Testis (tissue), 3 donors: ENCODE measurements around the gene SYN1. TPM values are rescaled to one million over a fixed set of nuclear protein-coding genes. Genes with fewer than 3 reads are reported as not detected.

Source experiments
- DNase-seq: peaks from one replicate; pipeline ENCODE4 v3.0.0-alpha.2; 2019
- H3K27ac ChIP-seq, 2 donors: fragments of 200-600 bp; sonication (generic); one replicate each; pipeline ENCODE4 v1.5.1; 2019
- H3K27me3 ChIP-seq: fragments of 200-600 bp; sonication (generic); one replicate; pipeline ENCODE4 v1.5.1; 2019
- H3K36me3 ChIP-seq: fragments of 200-600 bp; sonication (generic); one replicate; pipeline ENCODE4 v1.5.1; 2017; ENCODE audit warnings: low read depth; ENCODE audit errors: missing control alignments
- H3K4me1 ChIP-seq: fragments of 200-600 bp; sonication (generic); one replicate; pipeline ENCODE4 v1.5.1; 2019
- H3K4me3 ChIP-seq, 2 donors: fragments of 200-600 bp; sonication (generic); one replicate each; pipeline ENCODE4 v1.5.1; 2017 to 2019
- H3K9me3 ChIP-seq: fragments of 200-600 bp; sonication (generic); one replicate; pipeline ENCODE4 v1.5.1; 2017
- POLR2A ChIP-seq: fragments of 450-650 bp; IDR thresholded peaks from one replicate; pipeline ENCODE4 v1.6.1; 2017; ENCODE audit warnings: antibody characterized with exemption, mild to moderate bottlenecking, moderate library complexity
- WGBS, 2 donors: methylation state at CpG; one replicate each; pipeline ENCODE4 v1.1.5; 2018; 5-methylcytosine and 5-hydroxymethylcytosine counted together
- intact Hi-C: fragments of 100-400 bp; cut with DNase I; formaldehyde crosslinking; loops from one replicate; pipeline ENCODE4 v1.15.1; 2023; ENCODE audit warnings: low total_unique reads
- polyA plus RNA-seq: library from polyadenylated mRNA; stranded (reverse); fragments of 350-450 nt; fragmentation: Illumina TruSeq; extraction: RNeasy Lipid Tissue Mini Kit (QIAGEN cat#74804); gene quantifications from one replicate; pipeline ENCODE4 v1.2.3, GENCODE V29; 2014; ENCODE audit warnings: low read depth, low replicate concordance; ENCODE audit not compliant: insufficient read depth
- total RNA-seq, 2 donors: library from RNA; depleted of rRNA; stranded (reverse); fragments of >200 nt; gene quantifications; one replicate each; pipeline ENCODE4 v1.2.3, GENCODE V29; 2016
- TF ChIP-seq, protein P1 (sequence below), 3 experiments: fragments of 450-650 bp in 2 of 3; fragments of 200-600 bp in 1 of 3; sonication (generic) in 1 of 3; IDR thresholded peaks; one replicate each; pipeline ENCODE4 v1.5.1; 2016 to 2019; ENCODE audit warnings: antibody characterized with exemption in 3 of 3, mild to moderate bottlenecking in 2 of 3, moderate library complexity in 1 of 3

SYN1 gene
- total and polyA plus RNA-seq, 3 donors from 2014 or later = 2.8 to 3.5 (median 3.4) TPM

- intact Hi-C loops = no loop called here
- 42% methylated on average over 9 of the region's 9 CpGs; no CpG with 5 or more reads in 1 of the 2 donors for WGBS, 2 donors
- TF ChIP-seq POLR2A = no peak
- TF ChIP-seq, protein P1, sequence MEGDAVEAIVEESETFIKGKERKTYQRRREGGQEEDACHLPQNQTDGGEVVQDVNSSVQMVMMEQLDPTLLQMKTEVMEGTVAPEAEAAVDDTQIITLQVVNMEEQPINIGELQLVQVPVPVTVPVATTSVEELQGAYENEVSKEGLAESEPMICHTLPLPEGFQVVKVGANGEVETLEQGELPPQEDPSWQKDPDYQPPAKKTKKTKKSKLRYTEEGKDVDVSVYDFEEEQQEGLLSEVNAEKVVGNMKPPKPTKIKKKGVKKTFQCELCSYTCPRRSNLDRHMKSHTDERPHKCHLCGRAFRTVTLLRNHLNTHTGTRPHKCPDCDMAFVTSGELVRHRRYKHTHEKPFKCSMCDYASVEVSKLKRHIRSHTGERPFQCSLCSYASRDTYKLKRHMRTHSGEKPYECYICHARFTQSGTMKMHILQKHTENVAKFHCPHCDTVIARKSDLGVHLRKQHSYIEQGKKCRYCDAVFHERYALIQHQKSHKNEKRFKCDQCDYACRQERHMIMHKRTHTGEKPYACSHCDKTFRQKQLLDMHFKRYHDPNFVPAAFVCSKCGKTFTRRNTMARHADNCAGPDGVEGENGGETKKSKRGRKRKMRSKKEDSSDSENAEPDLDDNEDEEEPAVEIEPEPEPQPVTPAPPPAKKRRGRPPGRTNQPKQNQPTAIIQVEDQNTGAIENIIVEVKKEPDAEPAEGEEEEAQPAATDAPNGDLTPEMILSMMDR (IDR thresholded peaks at IDR 0.05) = no peak
- Histone ChIP-seq H3K27ac (no peak overlapping the region), H3K9me3 (no peaks in the 10 kb centered on the region), H3K4me3 (no peak overlapping the region), H3K27me3 (no peaks in the 10 kb centered on the region), H3K36me3 (no peaks in the 10 kb centered on the region), H3K4me1 (no peaks in the 10 kb centered on the region)
- no peak for DNase-seq
These were observed 637 bp upstream of the SYN1 start for GRCh38 chrX:47620303-47620685.

DNA sequence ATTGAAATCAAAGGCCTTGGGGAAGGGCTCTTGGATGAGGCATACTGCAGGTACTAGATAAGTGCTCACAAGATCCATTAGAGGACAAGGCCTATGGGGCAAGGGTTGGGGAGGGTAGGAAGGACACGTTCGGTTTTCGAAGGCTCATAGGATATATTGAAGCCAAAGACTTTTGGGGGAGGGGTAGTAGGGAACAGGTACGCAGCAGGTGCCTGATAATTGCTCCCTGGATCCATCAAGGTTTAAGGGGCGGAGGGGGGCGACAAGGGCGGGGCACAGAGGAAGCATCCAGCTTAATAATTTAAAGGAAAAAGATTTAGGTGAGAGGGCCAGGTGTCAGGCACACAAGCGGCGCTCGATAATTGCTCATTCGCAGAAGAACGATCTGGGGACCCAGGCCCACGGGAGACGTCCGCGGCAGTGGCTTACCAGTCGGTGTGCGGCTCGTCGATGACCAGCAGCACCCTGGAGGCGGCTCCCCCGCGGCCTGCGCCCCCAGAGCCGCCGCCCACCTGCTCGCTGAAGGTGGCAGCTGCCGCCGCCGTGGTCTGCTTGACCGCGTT, 653 bp downstream of the SYN1 start:
- H3K36me3 ChIP-seq = no peaks in the 10 kb centered on the region
- intact Hi-C loops = no loop called here
- H3K4me1 ChIP-seq = no peaks in the 10 kb centered on the region
- no peak overlapping the region for H3K27ac ChIP-seq
- WGBS, 2 donors = 33 to 60% methylated on average over 11 to 24 of the region's 32 CpGs
- DNase-seq = no peak
- no peaks in the 10 kb centered on the region for H3K9me3 ChIP-seq
- no peaks in the 10 kb centered on the region for H3K27me3 ChIP-seq
- peak overlapping the region; percentile 39 to 44 for H3K4me3 ChIP-seq
- TF ChIP-seq POLR2A = no peak
- TF ChIP-seq, protein P1 (IDR thresholded peaks at IDR 0.05) = no peak

- H3K4me1 ChIP-seq = no peaks in the 10 kb centered on the region
- no peaks in the 10 kb centered on the region for H3K36me3 ChIP-seq
- no peak for DNase-seq
- 100% methylated on average over 1 to 5 of the region's 5 CpGs for WGBS, 2 donors
- intact Hi-C loops = no loop called here
- no peak overlapping the region for H3K27ac ChIP-seq
- TF ChIP-seq POLR2A = no peak
- TF ChIP-seq, protein P1 (IDR thresholded peaks at IDR 0.05) = no peak
- H3K4me3 ChIP-seq = no peak overlapping the region
- no peaks in the 10 kb centered on the region for H3K9me3 ChIP-seq
- H3K27me3 ChIP-seq = no peaks in the 10 kb centered on the region
These were observed 5.0 kb downstream of the SYN1 start for GRCh38 chrX:47614618-47615017.

DNA sequence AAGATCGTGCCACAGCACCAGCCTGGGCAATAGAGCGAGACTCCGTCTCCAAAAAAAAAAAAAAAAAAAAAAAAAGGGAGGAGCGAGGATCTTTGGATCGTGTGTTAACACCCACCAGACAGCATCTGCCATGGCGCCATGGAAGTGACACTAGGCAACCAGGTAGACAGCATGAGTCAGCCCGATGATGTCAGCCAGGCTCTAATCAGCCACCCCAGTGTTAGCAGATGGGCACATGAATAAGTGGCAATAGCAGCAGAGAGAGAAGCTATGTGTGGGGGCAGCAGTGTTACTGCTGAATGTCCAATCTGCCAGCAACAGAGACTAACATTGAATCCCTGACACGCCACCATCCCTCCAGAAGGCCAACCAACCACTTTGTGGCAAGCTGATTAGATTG, 6.6 kb downstream of the SYN1 start:
- TF ChIP-seq, protein P1 (IDR thresholded peaks at IDR 0.05) = no peak
- TF ChIP-seq POLR2A = no peak
- no peaks in the 10 kb centered on the region for H3K9me3 ChIP-seq
- H3K27me3 ChIP-seq = no peaks in the 10 kb centered on the region
- H3K4me1 ChIP-seq = no peaks in the 10 kb centered on the region
- no peak overlapping the region for H3K4me3 ChIP-seq
- WGBS, 2 donors = 95 to 100% methylated on average over 2 to 8 of the region's 8 CpGs
- intact Hi-C loops = no loop called here
- H3K27ac ChIP-seq = no peak overlapping the region
- H3K36me3 ChIP-seq = no peaks in the 10 kb centered on the region
- DNase-seq = no peak

- TF ChIP-seq, protein P1 (IDR thresholded peaks at IDR 0.05) = no peak
- TF ChIP-seq POLR2A = no peak
- no peak for DNase-seq
- Histone ChIP-seq H3K27ac (no peak overlapping the region), H3K9me3 (no peaks in the 10 kb centered on the region), H3K27me3 (no peaks in the 10 kb centered on the region), H3K36me3 (no peaks in the 10 kb centered on the region), H3K4me3 (no peak overlapping the region), H3K4me1 (no peaks in the 10 kb centered on the region)
- intact Hi-C loops = no loop called here
These were observed 7.2 kb downstream of the SYN1 start for GRCh38 chrX:47612418-47612817.
